C4-2B (cell line): ENCODE results near the gene P2RY2.

Source experiments
- CTCF ChIP-seq: fragments of 450-650 bp; conservative IDR thresholded peaks from 2 replicates; pipeline ENCODE4 v1.5.1; 2017; ENCODE audit warnings: mild to moderate bottlenecking
- ZFX ChIP-seq: fragments of 450-650 bp; IDR thresholded peaks from 2 replicates; pipeline ENCODE4 v1.6.1; 2017

GRCh38 chr11:73280626-73281025 lies 62.5 kb downstream of the P2RY2 start:
- TF ChIP-seq CTCF, result no peak
- TF ChIP-seq ZFX, result no peak
